ENCODE results near the gene ZBTB18. TPM values are rescaled to one million over a fixed set of nuclear protein-coding genes. Genes with fewer than 3 reads are reported as not detected.

ZBTB18 gene
- total RNA-seq, 3 donors from 2014 or later, result 10.1 to 19.7 (median 16.7) TPM

DNA sequence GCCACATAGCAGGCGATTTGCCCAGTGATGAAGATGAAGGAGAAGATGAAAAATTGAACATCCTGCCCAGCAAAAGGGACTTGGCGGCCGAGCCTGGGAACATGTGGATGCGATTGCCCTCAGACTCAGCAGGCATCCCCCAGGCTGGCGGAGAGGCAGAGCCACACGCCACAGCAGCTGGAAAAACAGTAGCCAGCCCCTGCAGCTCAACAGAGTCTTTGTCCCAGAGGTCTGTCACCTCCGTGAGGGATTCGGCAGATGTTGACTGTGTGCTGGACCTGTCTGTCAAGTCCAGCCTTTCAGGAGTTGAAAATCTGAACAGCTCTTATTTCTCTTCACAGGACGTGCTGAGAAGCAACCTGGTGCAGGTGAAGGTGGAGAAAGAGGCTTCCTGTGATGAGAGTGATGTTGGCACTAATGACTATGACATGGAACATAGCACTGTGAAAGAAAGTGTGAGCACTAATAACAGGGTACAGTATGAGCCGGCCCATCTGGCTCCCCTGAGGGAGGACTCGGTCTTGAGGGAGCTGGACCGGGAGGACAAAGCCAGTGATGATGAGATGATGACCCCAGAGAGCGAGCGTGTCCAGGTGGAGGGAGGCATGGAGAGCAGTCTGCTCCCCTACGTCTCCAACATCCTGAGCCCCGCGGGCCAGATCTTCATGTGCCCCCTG lies 3.3 kb downstream of the ZBTB18 start:
- TF ChIP-seq POLR2AphosphoS5 (IDR thresholded peaks at IDR 0.05) (no peak), POLR2A (IDR thresholded peaks at IDR 0.05) (no peak)
- TF ChIP-seq, protein P1, sequence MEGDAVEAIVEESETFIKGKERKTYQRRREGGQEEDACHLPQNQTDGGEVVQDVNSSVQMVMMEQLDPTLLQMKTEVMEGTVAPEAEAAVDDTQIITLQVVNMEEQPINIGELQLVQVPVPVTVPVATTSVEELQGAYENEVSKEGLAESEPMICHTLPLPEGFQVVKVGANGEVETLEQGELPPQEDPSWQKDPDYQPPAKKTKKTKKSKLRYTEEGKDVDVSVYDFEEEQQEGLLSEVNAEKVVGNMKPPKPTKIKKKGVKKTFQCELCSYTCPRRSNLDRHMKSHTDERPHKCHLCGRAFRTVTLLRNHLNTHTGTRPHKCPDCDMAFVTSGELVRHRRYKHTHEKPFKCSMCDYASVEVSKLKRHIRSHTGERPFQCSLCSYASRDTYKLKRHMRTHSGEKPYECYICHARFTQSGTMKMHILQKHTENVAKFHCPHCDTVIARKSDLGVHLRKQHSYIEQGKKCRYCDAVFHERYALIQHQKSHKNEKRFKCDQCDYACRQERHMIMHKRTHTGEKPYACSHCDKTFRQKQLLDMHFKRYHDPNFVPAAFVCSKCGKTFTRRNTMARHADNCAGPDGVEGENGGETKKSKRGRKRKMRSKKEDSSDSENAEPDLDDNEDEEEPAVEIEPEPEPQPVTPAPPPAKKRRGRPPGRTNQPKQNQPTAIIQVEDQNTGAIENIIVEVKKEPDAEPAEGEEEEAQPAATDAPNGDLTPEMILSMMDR (IDR thresholded peaks at IDR 0.05), result no peak
- Histone ChIP-seq H3K27me3 (no peaks in the 10 kb centered on the region), H3K9me3 (no peaks in the 10 kb centered on the region), H3K4me1 (no peaks in the 10 kb centered on the region), H3K36me3 (peaks cover 9% of the 10 kb centered on the region), H3K27ac (peak overlapping the region in 1 of 2 donors; percentile 52), H3K4me3 (peak overlapping the region in 1 of 3 donors; percentile 35)
- no peak for DNase-seq (ENCODE audit: low spot score in 2 of 2)
- intact Hi-C loops (cut with DNase I; ENCODE audit: low total_unique reads), result no loop called here

DNA sequence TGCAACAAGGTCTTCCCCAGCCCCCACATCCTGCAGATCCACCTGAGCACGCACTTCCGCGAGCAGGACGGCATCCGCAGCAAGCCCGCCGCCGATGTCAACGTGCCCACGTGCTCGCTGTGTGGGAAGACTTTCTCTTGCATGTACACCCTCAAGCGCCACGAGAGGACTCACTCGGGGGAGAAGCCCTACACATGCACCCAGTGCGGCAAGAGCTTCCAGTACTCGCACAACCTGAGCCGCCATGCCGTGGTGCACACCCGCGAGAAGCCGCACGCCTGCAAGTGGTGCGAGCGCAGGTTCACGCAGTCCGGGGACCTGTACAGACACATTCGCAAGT lies 3.8 kb downstream of the ZBTB18 start:
- no peaks in the 10 kb centered on the region for H3K4me1 ChIP-seq
- intact Hi-C loops (cut with DNase I; ENCODE audit: low total_unique reads), result no loop called here
- peaks cover 9% of the 10 kb centered on the region for H3K36me3 ChIP-seq

DNA sequence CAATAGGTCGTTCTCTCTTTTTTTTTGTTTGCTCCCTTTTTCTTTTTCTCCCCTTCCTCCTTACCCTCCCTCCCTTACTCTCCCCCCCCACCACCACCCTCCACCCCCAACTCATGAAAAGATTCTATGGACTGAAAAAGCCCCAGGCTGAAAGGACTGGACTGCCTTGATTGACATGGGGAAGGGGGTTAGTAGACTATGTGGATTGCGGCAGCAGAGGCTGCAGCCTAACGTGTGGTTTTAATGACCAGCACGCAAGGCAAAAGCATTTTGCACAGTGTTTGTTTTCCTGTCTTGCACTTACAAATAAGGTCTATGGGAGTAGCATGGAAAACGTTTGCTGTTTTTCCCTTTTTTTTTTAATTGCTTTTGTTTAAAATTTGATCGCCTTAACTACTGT lies 5.5 kb downstream of the ZBTB18 start:
- Histone ChIP-seq H3K27ac (no peak overlapping the region), H3K36me3 (peaks cover 9% of the 10 kb centered on the region), H3K4me1 (no peaks in the 10 kb centered on the region), H3K4me3 (no peak overlapping the region), H3K9me3 (no peaks in the 10 kb centered on the region), H3K27me3 (no peaks in the 10 kb centered on the region)
- no peak for DNase-seq (ENCODE audit: low spot score in 2 of 2)
- intact Hi-C loops (cut with DNase I; ENCODE audit: low total_unique reads), result no loop called here
- TF ChIP-seq, protein P1 (IDR thresholded peaks at IDR 0.05), result no peak
- TF ChIP-seq POLR2AphosphoS5 (IDR thresholded peaks at IDR 0.05), result no peak
- no peak for TF ChIP-seq POLR2A (IDR thresholded peaks at IDR 0.05)

More for the DNA sequence above, 3.8 kb downstream of the ZBTB18 start:
- Histone ChIP-seq H3K27me3 (no peaks in the 10 kb centered on the region), H3K9me3 (no peaks in the 10 kb centered on the region), H3K4me3 (peak overlapping the region in 1 of 3 donors; percentile 35), H3K27ac (peak overlapping the region in 1 of 2 donors; percentile 52)
- no peak for DNase-seq (ENCODE audit: low spot score in 2 of 2)
- TF ChIP-seq, protein P1 (IDR thresholded peaks at IDR 0.05), result no peak
- TF ChIP-seq POLR2A (IDR thresholded peaks at IDR 0.05) (no peak), POLR2AphosphoS5 (IDR thresholded peaks at IDR 0.05) (no peak)

DNA sequence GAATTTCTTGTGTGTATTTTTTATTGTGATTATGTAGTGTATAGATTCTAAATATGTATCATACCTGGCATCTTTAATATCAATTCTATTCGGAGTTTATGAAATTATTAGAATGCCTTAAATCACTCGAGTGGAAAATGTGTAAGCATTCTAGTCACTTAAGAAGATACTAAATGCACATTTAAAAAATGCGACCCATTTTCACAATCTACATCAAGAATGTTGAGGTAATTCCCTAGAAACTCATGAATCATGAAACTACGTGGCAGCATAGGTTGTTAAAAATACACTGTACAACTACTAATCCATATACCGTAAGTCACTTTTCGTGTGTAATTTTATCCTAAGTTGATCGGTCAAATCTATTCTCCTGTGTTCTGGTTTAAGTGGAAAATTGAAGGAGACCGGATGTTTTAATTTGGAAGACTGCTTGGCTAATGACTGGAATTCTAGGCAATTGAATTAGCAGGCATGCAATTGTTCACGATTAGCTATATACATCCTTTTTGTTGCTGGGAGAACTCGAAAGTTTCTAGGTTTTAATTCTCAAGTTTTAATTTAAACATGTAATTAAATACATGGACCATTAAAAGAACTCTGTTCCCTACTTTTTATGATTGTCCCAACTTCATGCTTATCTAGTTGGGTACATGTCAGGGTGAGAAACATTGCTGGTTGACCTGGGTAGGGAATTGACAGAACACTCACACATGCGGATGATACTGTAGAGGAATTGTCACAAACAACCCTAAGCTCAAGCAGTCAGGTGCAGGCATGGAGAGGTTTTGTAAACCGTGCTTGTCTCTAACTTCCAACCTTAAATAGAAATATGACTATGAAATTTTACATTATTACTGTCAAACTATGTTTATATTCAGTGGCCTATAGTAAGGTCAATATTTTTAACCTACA lies 6.6 kb downstream of the ZBTB18 start:
- Histone ChIP-seq H3K4me1 (no peaks in the 10 kb centered on the region), H3K27me3 (no peaks in the 10 kb centered on the region), H3K4me3 (no peak overlapping the region), H3K9me3 (no peaks in the 10 kb centered on the region), H3K27ac (no peak overlapping the region), H3K36me3 (peaks cover 9% of the 10 kb centered on the region)
- intact Hi-C loops (cut with DNase I; ENCODE audit: low total_unique reads), result no loop called here
- DNase-seq (ENCODE audit: low spot score in 2 of 2), result no peak
- TF ChIP-seq POLR2AphosphoS5 (IDR thresholded peaks at IDR 0.05), result no peak
- TF ChIP-seq, protein P1 (IDR thresholded peaks at IDR 0.05), result no peak
- TF ChIP-seq POLR2A (IDR thresholded peaks at IDR 0.05), result no peak

DNA sequence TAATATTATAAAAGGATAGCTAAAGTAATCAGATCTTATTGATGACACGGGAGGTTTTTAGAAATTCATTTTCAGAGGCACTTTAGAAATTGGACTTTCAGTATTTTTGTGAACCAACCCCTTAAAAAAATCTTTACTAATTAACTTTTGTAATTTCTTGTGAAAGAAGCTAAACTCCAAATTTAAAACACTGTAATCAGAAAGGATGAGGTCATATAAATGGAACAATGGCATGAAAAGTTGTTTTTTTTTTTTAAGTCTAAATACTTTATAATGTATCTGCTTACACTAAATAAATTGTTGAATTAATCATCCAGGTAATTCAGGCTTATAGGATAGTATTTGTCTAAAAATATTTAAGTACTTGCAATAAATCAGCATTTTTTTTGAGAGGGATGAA lies 9.0 kb downstream of the ZBTB18 start:
- intact Hi-C loops (cut with DNase I; ENCODE audit: low total_unique reads), result no loop called here
- H3K9me3 ChIP-seq, result no peaks in the 10 kb centered on the region
- H3K27ac ChIP-seq, result no peak overlapping the region
- no peaks in the 10 kb centered on the region for H3K4me1 ChIP-seq
- TF ChIP-seq POLR2A (IDR thresholded peaks at IDR 0.05) (no peak), POLR2AphosphoS5 (IDR thresholded peaks at IDR 0.05) (no peak)
- TF ChIP-seq, protein P1 (IDR thresholded peaks at IDR 0.05), result no peak
- peaks cover under 1% of the 10 kb centered on the region for H3K36me3 ChIP-seq
- H3K4me3 ChIP-seq, result no peak overlapping the region
- H3K27me3 ChIP-seq, result no peaks in the 10 kb centered on the region
- DNase-seq (ENCODE audit: low spot score in 2 of 2), result no peak

Data from breast epithelium (tissue), 4 donors.